HG03159 (cell line): ENCODE data around the gene C1RL.

Source experiments
- ATAC-seq: cut with Tn5 transposase; IDR thresholded peaks from one replicate; pipeline ENCODE4 v1.9.1; 2021; ENCODE audit warnings: mild to moderate bottlenecking, moderate library complexity; ENCODE audit not compliant: unreplicated experiment

C1RL gene

GRCh38 chr12:7093892-7094291, 15.1 kb downstream of the C1RL start:
- ATAC-seq = no peak

- no peak for ATAC-seq
Measured at GRCh38 chr12:7093486-7093885, 15.5 kb downstream of the C1RL start.

GRCh38 chr12:7092986-7093460, 16.0 kb downstream of the C1RL start:
- no peak for ATAC-seq

- ATAC-seq = no peak
Measured at GRCh38 chr12:7092229-7092985, 16.6 kb downstream of the C1RL start, which contains the start of gene C1R. Gene C1R (minus strand): TSS chr12:7092445. CDS start chr12:7092388, 57 bp downstream.

GRCh38 chr12:7091660-7092228, 17.3 kb downstream of the C1RL start:
- no peak for ATAC-seq

- no peak for ATAC-seq
Measured at GRCh38 chr12:7091171-7091570, 17.8 kb downstream of the C1RL start.

- no peak for ATAC-seq
Measured at GRCh38 chr12:7090222-7090998, 18.6 kb downstream of the C1RL start.

GRCh38 chr12:7089196-7089871, 19.7 kb downstream of the C1RL start:
- ATAC-seq = no peak

GRCh38 chr12:7083125-7083524, 25.9 kb downstream of the C1RL start:
- no peak for ATAC-seq

- no peak for ATAC-seq
Measured at GRCh38 chr12:7081037-7081436, 28.0 kb downstream of the C1RL start.

GRCh38 chr12:7079826-7080125, 29.2 kb downstream of the C1RL start:
- ATAC-seq = no peak

GRCh38 chr12:7078163-7078562, 30.9 kb downstream of the C1RL start:
- ATAC-seq = no peak

- no peak for ATAC-seq
Measured at GRCh38 chr12:7076493-7076892, 32.5 kb downstream of the C1RL start.

- ATAC-seq = no peak
Measured at GRCh38 chr12:7075939-7076338, 33.1 kb downstream of the C1RL start.

GRCh38 chr12:7075518-7075917, 33.5 kb downstream of the C1RL start:
- ATAC-seq = no peak

- ATAC-seq = no peak
Measured at GRCh38 chr12:7073946-7074345, 35.1 kb downstream of the C1RL start.

- no peak for ATAC-seq
Measured at GRCh38 chr12:7072554-7072953, 36.5 kb downstream of the C1RL start.

- ATAC-seq = no peak
Measured at GRCh38 chr12:7072035-7072434, 37.0 kb downstream of the C1RL start.

GRCh38 chr12:7069386-7069785, 39.6 kb downstream of the C1RL start:
- no peak for ATAC-seq

- no peak for ATAC-seq
Measured at GRCh38 chr12:7068994-7069346, 40.0 kb downstream of the C1RL start.

- no peak for ATAC-seq
Measured at GRCh38 chr12:7068240-7068993, 40.6 kb downstream of the C1RL start.
